ENCODE measurements around the gene HMX2.

The HMX2 gene

DNA sequence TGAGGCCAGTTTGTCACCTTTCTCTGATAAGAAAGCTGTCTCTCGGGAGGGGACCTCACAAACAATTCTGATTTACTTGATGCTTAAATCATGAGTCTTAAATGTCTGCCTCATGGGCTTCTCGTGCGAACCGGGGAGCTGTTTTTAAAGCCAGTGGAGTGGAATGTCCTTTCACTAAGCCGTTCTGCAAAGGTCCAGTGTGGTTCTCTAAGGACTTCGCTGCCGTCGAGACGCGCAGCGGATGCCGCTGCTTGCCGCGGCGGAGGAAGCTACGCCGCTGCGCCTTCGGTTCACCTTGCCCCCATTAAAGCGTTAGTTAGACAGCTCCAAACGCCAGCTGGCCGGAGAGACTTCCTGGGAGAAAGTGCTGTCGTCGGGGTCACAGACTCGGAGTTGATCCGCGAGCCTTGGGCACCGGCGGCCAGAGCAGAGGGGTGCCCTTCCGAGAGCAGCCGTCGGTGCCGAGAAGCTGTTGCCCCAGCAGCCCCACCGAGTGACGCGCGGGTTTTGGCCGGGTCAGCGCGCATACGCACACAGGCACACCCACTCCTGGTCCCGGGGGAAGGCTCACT is 13.5 kb upstream of the HMX2 start:
- Histone ChIP-seq H4K12ac (ENCODE audit: low read depth, low read length) (no peak overlapping the region), H3K18ac (ENCODE audit: low read length) (no peak overlapping the region), H3K4me3 (ENCODE audit: low read depth, low read length) (no peak overlapping the region), H3K36me3 (ENCODE audit: control insufficient read depth in 1 of 2, insufficient read depth in 2 of 2, low read length in 2 of 2) (no peaks in the 10 kb centered on the region), H3K27me3 (ENCODE audit: insufficient read depth, low read length) (peaks cover 72% of the 10 kb centered on the region), H4K8ac (ENCODE audit: low read depth, low read length) (no peak overlapping the region), H3K9me3 (ENCODE audit: insufficient read depth, low read depth, low read length) (peaks cover 5% of the 10 kb centered on the region), H2AK5ac (ENCODE audit: low read length) (no peak overlapping the region), H3K79me1 (ENCODE audit: low read length) (no peaks in the 10 kb centered on the region), H2BK120ac (ENCODE audit: insufficient read depth, low read length, poor library complexity) (no peak overlapping the region), H3K4ac (ENCODE audit: low read depth, low read length) (no peak overlapping the region), H2AFZ (ENCODE audit: insufficient read depth, low read length, poor library complexity) (no peak overlapping the region), H4K91ac (ENCODE audit: low read depth, low read length) (no peak overlapping the region), H3K4me2 (ENCODE audit: low read length) (no peak overlapping the region), H3K14ac (ENCODE audit: low read length) (no peak overlapping the region), H2BK12ac (ENCODE audit: low read length) (no peak overlapping the region), H3K27ac (ENCODE audit: low read depth, low read length) (no peak overlapping the region), H3K9ac (ENCODE audit: low read length) (no peak overlapping the region), H3K23ac (ENCODE audit: low read length) (peak overlapping the region; percentile 49), H3K79me2 (ENCODE audit: control insufficient read depth, insufficient read depth, low read length, poor library complexity) (no peaks in the 10 kb centered on the region), H2BK5ac (ENCODE audit: low read depth, low read length, poor library complexity) (no peak overlapping the region), H3K4me1 (ENCODE audit: control insufficient read depth in 1 of 2, insufficient read depth in 2 of 2, low read length in 2 of 2) (peaks cover 15 to 26% of the 10 kb centered on the region in 2 experiments)
- no CpG with 5 or more reads among the region's 42 CpGs for WGBS (ENCODE audit: extremely low coverage, insufficient coverage, insufficient read length)
- DNase-seq, result no peak

DNA sequence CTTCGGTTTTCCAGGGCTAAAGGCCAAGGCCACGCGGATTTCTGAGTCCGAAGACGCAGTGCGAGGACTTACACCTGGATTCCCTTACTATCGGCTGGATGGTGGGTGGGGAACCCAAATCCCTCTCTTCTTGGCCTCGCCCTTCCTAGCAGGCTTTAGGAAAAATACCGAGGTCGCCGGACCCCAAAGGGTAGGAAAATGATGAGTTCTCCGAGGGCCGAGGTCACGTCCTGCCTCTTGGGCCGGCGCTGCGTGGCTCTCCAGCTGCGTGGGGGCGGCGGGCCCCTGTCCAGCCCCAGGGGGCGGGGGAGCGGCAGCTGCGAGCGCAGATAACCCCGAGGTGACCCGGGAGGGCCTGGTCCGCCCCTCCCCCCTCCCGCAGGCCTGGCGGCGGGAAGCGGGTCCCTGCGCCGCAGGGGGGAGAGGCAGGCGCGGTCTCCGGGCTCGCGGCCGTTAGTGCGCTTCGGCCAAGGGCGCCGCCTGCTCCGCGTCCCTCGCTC is 13.0 kb upstream of the HMX2 start:
- DNase-seq, result no peak

DNA sequence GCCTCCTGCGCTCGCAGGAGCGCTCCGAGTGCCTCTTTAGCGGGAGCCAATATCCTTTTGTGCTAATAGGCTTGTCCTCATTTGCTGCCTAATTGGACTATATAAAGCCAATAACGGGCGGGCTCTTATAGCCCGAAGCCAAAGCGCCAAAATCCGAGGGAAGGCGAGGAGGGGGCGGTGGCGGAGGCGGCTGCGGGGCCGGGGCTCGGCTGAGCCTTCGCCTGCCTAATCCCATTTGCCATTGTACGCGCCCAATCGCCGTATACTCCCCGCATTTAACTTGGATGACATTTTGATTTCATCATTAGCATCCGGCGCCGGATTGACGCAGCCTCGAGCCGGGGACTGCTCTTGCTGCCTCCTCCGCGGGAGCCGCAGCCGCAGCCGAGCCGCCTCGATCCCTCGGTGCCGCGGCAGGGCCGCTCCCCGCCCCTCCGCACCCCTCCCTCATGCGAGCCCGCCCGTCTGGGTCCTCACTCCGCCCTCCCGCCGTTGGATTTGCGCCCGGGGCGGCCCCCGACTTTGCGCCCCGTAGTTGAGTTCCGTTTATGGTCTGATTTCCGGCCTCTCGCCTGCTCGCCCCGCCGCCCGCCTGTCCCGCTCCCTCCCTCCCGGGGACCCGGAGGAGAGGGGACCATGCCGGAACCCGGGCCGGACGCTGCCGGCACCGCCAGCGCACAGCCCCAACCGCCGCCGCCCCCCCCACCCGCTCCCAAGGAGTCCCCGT is 12.4 kb upstream of the HMX2 start, which contains the start of gene HMX3:
Gene HMX3, plus strand, starts transcription at position 556 of the 727 bp plus-strand sequence. Its CDS starts 81 bp downstream, at position 637.
- Histone ChIP-seq H2BK5ac (ENCODE audit: low read depth, low read length, poor library complexity) (no peak within 1 kb of the TSS), H2BK120ac (ENCODE audit: insufficient read depth, low read length, poor library complexity) (no peak within 1 kb of the TSS), H3K23ac (ENCODE audit: low read length) (no peak within 1 kb of the TSS), H3K14ac (ENCODE audit: low read length) (no peak within 1 kb of the TSS), H2BK12ac (ENCODE audit: low read length) (no peak within 1 kb of the TSS), H3K4me3 (ENCODE audit: low read depth, low read length) (no peak within 1 kb of the TSS), H3K4me1 (ENCODE audit: control insufficient read depth in 1 of 2, insufficient read depth in 2 of 2, low read length in 2 of 2) (peaks cover 15 to 33% of the 10 kb centered on the region in 2 experiments), H3K27ac (ENCODE audit: low read depth, low read length) (no peak within 1 kb of the TSS), H3K4ac (ENCODE audit: low read depth, low read length) (no peak within 1 kb of the TSS), H3K9me3 (ENCODE audit: insufficient read depth, low read depth, low read length) (peaks cover 5% of the 10 kb centered on the region), H2AK5ac (ENCODE audit: low read length) (no peak within 1 kb of the TSS), H2AFZ (ENCODE audit: insufficient read depth, low read length, poor library complexity) (no peak within 1 kb of the TSS), H3K18ac (ENCODE audit: low read length) (no peak within 1 kb of the TSS), H3K4me2 (ENCODE audit: low read length) (peak within 1 kb of the TSS; percentile 60), H4K12ac (ENCODE audit: low read depth, low read length) (no peak within 1 kb of the TSS), H3K79me1 (ENCODE audit: low read length) (no peaks in the 10 kb centered on the region), H3K36me3 (ENCODE audit: control insufficient read depth in 1 of 2, insufficient read depth in 2 of 2, low read length in 2 of 2) (no peaks in the 10 kb centered on the region), H4K91ac (ENCODE audit: low read depth, low read length) (no peak within 1 kb of the TSS), H4K8ac (ENCODE audit: low read depth, low read length) (no peak within 1 kb of the TSS), H3K27me3 (ENCODE audit: insufficient read depth, low read length) (peaks cover 83% of the 10 kb centered on the region), H3K79me2 (ENCODE audit: control insufficient read depth, insufficient read depth, low read length, poor library complexity) (no peaks in the 10 kb centered on the region), H3K9ac (ENCODE audit: low read length) (no peak within 1 kb of the TSS)
- no CpG with 5 or more reads among the region's 76 CpGs for whole genome bisulfite sequencing (ENCODE audit: extremely low coverage, insufficient coverage, insufficient read length)
- DNase-seq, result no peak

More for the DNA sequence above, 13.0 kb upstream of the HMX2 start:
- peaks cover 5% of the 10 kb centered on the region for H3K9me3 ChIP-seq (ENCODE audit: insufficient read depth, low read depth, low read length)
- H2BK5ac ChIP-seq (ENCODE audit: low read depth, low read length, poor library complexity), result no peak overlapping the region
- peaks cover 15 to 32% of the 10 kb centered on the region in 2 experiments for H3K4me1 ChIP-seq (ENCODE audit: control insufficient read depth in 1 of 2, insufficient read depth in 2 of 2, low read length in 2 of 2)
- H3K27ac ChIP-seq (ENCODE audit: low read depth, low read length), result no peak overlapping the region
- no peak overlapping the region for H4K8ac ChIP-seq (ENCODE audit: low read depth, low read length)
- H3K79me2 ChIP-seq (ENCODE audit: control insufficient read depth, insufficient read depth, low read length, poor library complexity), result no peaks in the 10 kb centered on the region
- H3K4me2 ChIP-seq (ENCODE audit: low read length), result peak overlapping the region; percentile 60
- H3K23ac ChIP-seq (ENCODE audit: low read length), result no peak overlapping the region
- H4K91ac ChIP-seq (ENCODE audit: low read depth, low read length), result no peak overlapping the region
- no peak overlapping the region for H3K14ac ChIP-seq (ENCODE audit: low read length)
- H3K4ac ChIP-seq (ENCODE audit: low read depth, low read length), result no peak overlapping the region
- H3K18ac ChIP-seq (ENCODE audit: low read length), result no peak overlapping the region
- H2AK5ac ChIP-seq (ENCODE audit: low read length), result no peak overlapping the region
- H3K36me3 ChIP-seq (ENCODE audit: control insufficient read depth in 1 of 2, insufficient read depth in 2 of 2, low read length in 2 of 2), result no peaks in the 10 kb centered on the region
- no peak overlapping the region for H3K9ac ChIP-seq (ENCODE audit: low read length)
- H2AFZ ChIP-seq (ENCODE audit: insufficient read depth, low read length, poor library complexity), result no peak overlapping the region
- H4K12ac ChIP-seq (ENCODE audit: low read depth, low read length), result no peak overlapping the region
- H3K27me3 ChIP-seq (ENCODE audit: insufficient read depth, low read length), result peaks cover 77% of the 10 kb centered on the region
- H2BK12ac ChIP-seq (ENCODE audit: low read length), result no peak overlapping the region
- no peaks in the 10 kb centered on the region for H3K79me1 ChIP-seq (ENCODE audit: low read length)
- no peak overlapping the region for H3K4me3 ChIP-seq (ENCODE audit: low read depth, low read length)
- H2BK120ac ChIP-seq (ENCODE audit: insufficient read depth, low read length, poor library complexity), result no peak overlapping the region
- no CpG with 5 or more reads among the region's 46 CpGs for whole genome bisulfite sequencing (ENCODE audit: extremely low coverage, insufficient coverage, insufficient read length)

DNA sequence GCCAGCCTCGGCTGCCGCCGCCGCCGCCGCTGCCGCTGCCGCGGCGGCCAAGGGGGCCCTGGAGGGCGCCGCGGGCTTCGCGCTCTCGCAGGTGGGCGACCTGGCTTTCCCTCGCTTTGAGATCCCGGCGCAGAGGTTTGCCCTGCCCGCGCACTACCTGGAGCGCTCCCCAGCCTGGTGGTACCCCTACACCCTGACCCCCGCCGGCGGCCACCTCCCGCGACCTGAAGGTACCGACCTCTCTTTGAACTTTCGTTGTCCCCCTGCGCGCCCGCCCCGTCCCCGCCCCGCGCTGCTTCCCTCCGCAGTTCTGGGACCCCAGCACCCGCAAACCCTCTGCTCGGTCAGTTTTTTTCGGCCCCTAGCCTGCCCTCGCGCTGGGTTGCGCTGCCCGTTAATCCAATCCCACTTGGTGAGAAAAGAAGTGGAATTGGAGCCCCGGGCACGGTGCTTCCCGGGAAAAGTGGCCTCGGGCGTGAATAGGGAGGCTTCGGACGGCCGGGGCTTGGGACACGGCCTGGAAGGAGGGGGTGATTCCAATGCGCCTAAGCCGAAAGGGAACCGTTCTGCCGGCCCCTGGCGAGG is 11.6 kb upstream of the HMX2 start:
- H2BK120ac ChIP-seq (ENCODE audit: insufficient read depth, low read length, poor library complexity), result no peak overlapping the region
- H3K79me1 ChIP-seq (ENCODE audit: low read length), result no peaks in the 10 kb centered on the region
- no peak overlapping the region for H2BK5ac ChIP-seq (ENCODE audit: low read depth, low read length, poor library complexity)
- H3K27ac ChIP-seq (ENCODE audit: low read depth, low read length), result no peak overlapping the region
- WGBS (ENCODE audit: extremely low coverage, insufficient coverage, insufficient read length), result no CpG with 5 or more reads among the region's 59 CpGs
- no peak overlapping the region for H3K23ac ChIP-seq (ENCODE audit: low read length)
- H2BK12ac ChIP-seq (ENCODE audit: low read length), result no peak overlapping the region
- no peak overlapping the region for H4K91ac ChIP-seq (ENCODE audit: low read depth, low read length)
- no peak overlapping the region for H3K18ac ChIP-seq (ENCODE audit: low read length)
- H2AFZ ChIP-seq (ENCODE audit: insufficient read depth, low read length, poor library complexity), result no peak overlapping the region
- no peak overlapping the region for H3K4ac ChIP-seq (ENCODE audit: low read depth, low read length)
- H3K4me1 ChIP-seq (ENCODE audit: control insufficient read depth in 1 of 2, insufficient read depth in 2 of 2, low read length in 2 of 2), result peaks cover 15 to 33% of the 10 kb centered on the region in 2 experiments
- peaks cover 8% of the 10 kb centered on the region for H3K9me3 ChIP-seq (ENCODE audit: insufficient read depth, low read depth, low read length)
- H3K4me2 ChIP-seq (ENCODE audit: low read length), result peak overlapping the region; percentile 57
- no peak for DNase-seq
- H3K14ac ChIP-seq (ENCODE audit: low read length), result no peak overlapping the region
- no peaks in the 10 kb centered on the region for H3K79me2 ChIP-seq (ENCODE audit: control insufficient read depth, insufficient read depth, low read length, poor library complexity)
- no peak overlapping the region for H4K12ac ChIP-seq (ENCODE audit: low read depth, low read length)
- no peak overlapping the region for H3K9ac ChIP-seq (ENCODE audit: low read length)
- no peaks in the 10 kb centered on the region for H3K36me3 ChIP-seq (ENCODE audit: control insufficient read depth in 1 of 2, insufficient read depth in 2 of 2, low read length in 2 of 2)
- H4K8ac ChIP-seq (ENCODE audit: low read depth, low read length), result no peak overlapping the region
- H3K4me3 ChIP-seq (ENCODE audit: low read depth, low read length), result no peak overlapping the region
- H3K27me3 ChIP-seq (ENCODE audit: insufficient read depth, low read length), result peaks cover 87% of the 10 kb centered on the region
- H2AK5ac ChIP-seq (ENCODE audit: low read length), result no peak overlapping the region
